GM12878 (cell line): ENCODE data around the gene VRTN. TPM values are rescaled to one million over a fixed set of nuclear protein-coding genes. Genes with fewer than 3 reads are reported as not detected.

ENCODE experiments used
- ATAC-seq: fragments of 200-7000 bp; cut with Tn5 transposase; 3 replicates; pipeline ENCODE4 v1.9.1; 2020; ENCODE audit warnings: mild to moderate bottlenecking, moderate library complexity
- BruUV-seq: library from RNA; stranded (reverse); fragments of 400-500 nt; replicated peaks from 2 replicates; lab custom pipeline; 2021; lab: Mats Ljungman, UMichigan
- CTCF ChIA-PET: fragments of 300-600 bp; sonication (Branson Sonifier 250); formaldehyde crosslinking; extraction: SDS; loops from one replicate; lab custom pipeline; 2021; ENCODE audit warnings: inconsistent platforms; lab: Yijun Ruan, JAX
- POLR2A ChIA-PET: fragments of 350-600 bp; formaldehyde crosslinking; extraction: SDS; loops from one replicate; lab custom pipeline; 2021; ENCODE audit warnings: inconsistent platforms; lab: Charles Lee
- RAD21 ChIA-PET: fragments of 300-600 bp; sonication (Branson Sonifier 250); formaldehyde crosslinking; loops from one replicate; lab custom pipeline; 2023; ENCODE audit warnings: antibody characterized with exemption; ENCODE audit not compliant: unreplicated experiment; lab: Charles Lee
- SMC1A ChIA-PET: fragments of 300-600 bp; sonication (Branson Sonifier 250); formaldehyde crosslinking; loops from one replicate; lab custom pipeline; 2023; ENCODE audit not compliant: unreplicated experiment, uncharacterized antibody; lab: Charles Lee
- DNase-seq: peaks from one replicate; pipeline ENCODE4 v3.0.0-alpha.2; 2011; ENCODE audit warnings: low read depth, low spot score
- FAIRE-seq: peaks from 3 replicates; lab custom pipeline; 2011; peaks lifted over from hg19 to GRCh38; lab: Jason Lieb, UNC
- H2AFZ ChIP-seq: 2 replicates; pipeline ENCODE4 v1.6.0; 2011; ENCODE audit warnings: low read depth, low read length, control low read depth; ENCODE audit not compliant: control insufficient read depth
- H3K27ac ChIP-seq: 2 replicates; pipeline ENCODE4 v1.5.1; 2011; ENCODE audit warnings: control low read depth; ENCODE audit not compliant: control insufficient read depth, insufficient read depth
- H3K27me3 ChIP-seq, 2 experiments: replicated peaks in 1 of 2; 2 replicates each; pipeline versions ENCODE4 v1.6.0 to v1.6.1; 2011; ENCODE audit warnings: low read length in 1 of 2; ENCODE audit not compliant: control insufficient read depth in 2 of 2, insufficient read depth in 2 of 2
- H3K36me3 ChIP-seq, 2 experiments: 2 replicates each; pipeline ENCODE4 v1.5.1; 2011; ENCODE audit warnings: low read length in 1 of 2; ENCODE audit not compliant: control insufficient read depth in 2 of 2, insufficient read depth in 2 of 2
- H3K4me1 ChIP-seq: 2 replicates; pipeline ENCODE4 v1.6.1; 2011; ENCODE audit warnings: mild to moderate bottlenecking, low read length, moderate library complexity, mixed read lengths; ENCODE audit not compliant: control insufficient read depth, insufficient read depth
- H3K4me2 ChIP-seq: 2 replicates; pipeline ENCODE4 v1.6.0; 2011; ENCODE audit warnings: control low read depth; ENCODE audit not compliant: control insufficient read depth, insufficient read depth
- H3K4me3 ChIP-seq: fragments of 200-600 bp; sonication (generic); 2 replicates; pipeline ENCODE4 v1.5.1; 2016
- H3K79me2 ChIP-seq: 2 replicates; pipeline ENCODE4 v1.6.0; 2011; ENCODE audit warnings: low read length; ENCODE audit not compliant: control insufficient read depth, insufficient read depth
- H3K9ac ChIP-seq: 2 replicates; pipeline ENCODE4 v1.8.0; 2011; ENCODE audit warnings: low read length, control low read depth, mixed read lengths; ENCODE audit not compliant: control insufficient read depth, insufficient read depth
- H3K9me3 ChIP-seq: replicated peaks from 3 replicates; pipeline ENCODE4 v1.5.1; 2011; ENCODE audit warnings: mild to moderate bottlenecking, low read length; ENCODE audit not compliant: control insufficient read depth, insufficient read depth
- H4K20me1 ChIP-seq: 2 replicates; pipeline ENCODE4 v1.6.0; 2011; ENCODE audit not compliant: control insufficient read depth, insufficient read depth
- BRCA1 ChIP-seq: IDR thresholded peaks from 2 replicates; pipeline ENCODE4 v1.6.1; 2011; ENCODE audit warnings: low read depth, low read length, improper control_type of control experiment
- CEBPB ChIP-seq, 2 experiments: fragments of 150-350 bp in 1 of 2; IDR thresholded peaks; 2 replicates each; pipeline ENCODE4 v1.6.1; 2012 to 2014; ENCODE audit warnings: low read depth in 2 of 2, low read length in 2 of 2, borderline replicate concordance in 1 of 2, inconsistent platforms in 1 of 2
- EED ChIP-seq: sonication (generic); IDR thresholded peaks from 2 replicates; pipeline ENCODE4 v1.6.1; 2016; ENCODE audit warnings: antibody characterized with exemption, low read depth
- HDAC6 ChIP-seq: fragments of 200-600 bp; sonication (generic); IDR thresholded peaks from one replicate; pipeline ENCODE4 v1.8.0; 2017; ENCODE audit warnings: antibody characterized with exemption; ENCODE audit not compliant: unreplicated experiment
- IKZF1 ChIP-seq: fragments of 450-650 bp; conservative IDR thresholded peaks from 2 replicates; pipeline ENCODE4 v1.6.1; 2017; ENCODE audit warnings: antibody characterized with exemption, mild to moderate bottlenecking
- MXI1 ChIP-seq: fragments of 150-350 bp; IDR thresholded peaks from 2 replicates; pipeline ENCODE4 v1.6.1; 2011; ENCODE audit warnings: low read depth, mild to moderate bottlenecking, inconsistent platforms, low read length, improper control_type of control experiment
- NFYA ChIP-seq: IDR thresholded peaks from 2 replicates; pipeline ENCODE4 v1.6.1; 2011; ENCODE audit warnings: low read depth, mild to moderate bottlenecking, low read length, improper control_type of control experiment, borderline replicate concordance
- NR2C2 ChIP-seq: IDR thresholded peaks from 2 replicates; pipeline ENCODE4 v1.6.1; 2011; ENCODE audit warnings: borderline replicate concordance, low read depth; ENCODE audit not compliant: control insufficient read depth, insufficient read length
- POLR2A ChIP-seq: IDR thresholded peaks from 2 replicates; pipeline ENCODE4 v1.6.1; 2011; ENCODE audit warnings: low read depth, mild to moderate bottlenecking, low read length
- SMAD5 ChIP-seq: IDR thresholded peaks from 2 replicates; pipeline ENCODE4 v1.6.1; 2016; ENCODE audit warnings: antibody characterized with exemption, low read depth
- STAT3 ChIP-seq: IDR thresholded peaks from 2 replicates; pipeline ENCODE4 v1.6.1; 2011; ENCODE audit warnings: low read depth, low read length, improper control_type of control experiment
- ZNF217 ChIP-seq: fragments of 450-650 bp; IDR thresholded peaks from 2 replicates; pipeline ENCODE4 v1.6.1; 2017; ENCODE audit warnings: antibody characterized with exemption, mild to moderate bottlenecking
- WGBS: methylation state at CpG from one replicate; pipeline ENCODE4 v1.1.6; 2016; ENCODE audit warnings: low lambda C conversion rate; ENCODE audit not compliant: insufficient replicate concordance, insufficient coverage; ENCODE audit errors: missing lambda C conversion rate; 5-methylcytosine and 5-hydroxymethylcytosine counted together
- in situ Hi-C: fragments of 300-500 bp; cut with MboI; formaldehyde crosslinking; loops from 9 replicates; pipeline ENCODE4 v1.14.3; 2018; ENCODE audit warnings: mixed read lengths
- intact Hi-C: fragments of 100-400 bp; cut with micrococcal nuclease; formaldehyde crosslinking; loops from one replicate; pipeline ENCODE4 v1.14.2; 2022; ENCODE audit not compliant: unreplicated experiment
- polyA plus RNA-seq, 11 experiments: library from polyadenylated mRNA; depleted of rRNA in 4 of 11; unstranded in 6 of 11; stranded (reverse) in 5 of 11; fragments of >200 nt; fragmentation: Nextera tagmentation in 4 of 11; fragmentation: Illumina TruSeq in 1 of 11; extraction: Ambion mirVana in 4 of 11; extraction: Trizol in 1 of 11; gene quantifications; 1 replicate in 1 of 11; 2 replicates in 10 of 11; pipeline versions ENCODE4 v1.2.1 to v1.2.3, GENCODE V29; 2011 to 2016; ENCODE audit warnings: inconsistent platforms in 2 of 11, missing spikeins in 2 of 11, low read depth in 1 of 11
- total RNA-seq, 4 experiments: library from RNA; depleted of rRNA in 3 of 4; stranded (reverse); fragments of >200 nt in 3 of 4; fragmentation: Illumina TruSeq in 1 of 4; extraction: Trizol in 1 of 4; gene quantifications; 2 replicates each; pipeline versions ENCODE4 v1.2.1 to v1.2.3, GENCODE V29; 2013 to 2021
- TF ChIP-seq, protein P1 (sequence below): fragments of 450-650 bp; IDR thresholded peaks from 2 replicates; pipeline ENCODE4 v1.6.1; 2017; ENCODE audit warnings: borderline replicate concordance
- TF ChIP-seq, protein P2 (sequence below): fragments of 450-650 bp; IDR thresholded peaks from 2 replicates; pipeline ENCODE4 v1.6.1; 2018; ENCODE audit warnings: mild to moderate bottlenecking, low read depth, moderate library complexity; ENCODE audit not compliant: partially characterized antibody
- TF ChIP-seq, protein P3 (sequence below): fragments of 450-650 bp; IDR thresholded peaks from 2 replicates; pipeline ENCODE4 v1.6.1; 2017; ENCODE audit warnings: antibody characterized with exemption, mild to moderate bottlenecking, moderate library complexity
- TF ChIP-seq, protein P4 (sequence below): IDR thresholded peaks from 2 replicates; pipeline ENCODE4 v1.6.1; 2011; ENCODE audit warnings: low read depth, low read length, improper control_type of control experiment, borderline replicate concordance

Gene VRTN
- total and polyA plus RNA-seq, 10 of the 15 experiments (the other 5 are each of a cell fraction or from before 2014, with no cell fraction given), result 0.31 TPM; not detected in 9

DNA sequence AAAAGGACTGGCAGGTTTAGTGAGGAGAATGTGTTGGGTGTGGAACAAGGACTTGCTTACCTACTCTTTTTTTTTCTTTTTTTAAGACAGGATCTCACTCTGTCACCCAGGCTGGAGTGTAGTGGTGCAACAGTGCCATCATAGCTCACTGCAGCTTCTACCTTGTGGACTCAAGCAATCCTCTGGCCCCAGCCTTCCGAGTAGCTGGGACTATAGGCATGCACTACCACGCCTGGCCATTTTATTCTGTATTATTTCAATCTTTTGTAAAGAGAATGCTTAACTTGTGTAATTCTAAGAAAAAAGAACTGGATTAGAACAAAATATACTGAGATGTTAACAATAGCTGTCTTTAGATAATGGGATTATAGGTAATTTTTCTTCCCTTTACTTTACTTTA lies 1.9 kb upstream of the VRTN start:
- TF ChIP-seq SMAD5 (no peak), CEBPB (IDR thresholded peaks at IDR 0.05; ENCODE audit: borderline replicate concordance in 1 of 2, low read depth in 2 of 2, low read length in 2 of 2) (no peak), ZNF217 (no peak), IKZF1 (no peak), POLR2A (no peak), BRCA1 (no peak), MXI1 (no peak), STAT3 (no peak), NR2C2 (no peak), NFYA (no peak), EED (no peak), HDAC6 (no peak)
- TF ChIP-seq, protein P1, sequence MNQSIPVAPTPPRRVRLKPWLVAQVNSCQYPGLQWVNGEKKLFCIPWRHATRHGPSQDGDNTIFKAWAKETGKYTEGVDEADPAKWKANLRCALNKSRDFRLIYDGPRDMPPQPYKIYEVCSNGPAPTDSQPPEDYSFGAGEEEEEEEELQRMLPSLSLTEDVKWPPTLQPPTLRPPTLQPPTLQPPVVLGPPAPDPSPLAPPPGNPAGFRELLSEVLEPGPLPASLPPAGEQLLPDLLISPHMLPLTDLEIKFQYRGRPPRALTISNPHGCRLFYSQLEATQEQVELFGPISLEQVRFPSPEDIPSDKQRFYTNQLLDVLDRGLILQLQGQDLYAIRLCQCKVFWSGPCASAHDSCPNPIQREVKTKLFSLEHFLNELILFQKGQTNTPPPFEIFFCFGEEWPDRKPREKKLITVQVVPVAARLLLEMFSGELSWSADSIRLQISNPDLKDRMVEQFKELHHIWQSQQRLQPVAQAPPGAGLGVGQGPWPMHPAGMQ, result no peak
- TF ChIP-seq, protein P2, sequence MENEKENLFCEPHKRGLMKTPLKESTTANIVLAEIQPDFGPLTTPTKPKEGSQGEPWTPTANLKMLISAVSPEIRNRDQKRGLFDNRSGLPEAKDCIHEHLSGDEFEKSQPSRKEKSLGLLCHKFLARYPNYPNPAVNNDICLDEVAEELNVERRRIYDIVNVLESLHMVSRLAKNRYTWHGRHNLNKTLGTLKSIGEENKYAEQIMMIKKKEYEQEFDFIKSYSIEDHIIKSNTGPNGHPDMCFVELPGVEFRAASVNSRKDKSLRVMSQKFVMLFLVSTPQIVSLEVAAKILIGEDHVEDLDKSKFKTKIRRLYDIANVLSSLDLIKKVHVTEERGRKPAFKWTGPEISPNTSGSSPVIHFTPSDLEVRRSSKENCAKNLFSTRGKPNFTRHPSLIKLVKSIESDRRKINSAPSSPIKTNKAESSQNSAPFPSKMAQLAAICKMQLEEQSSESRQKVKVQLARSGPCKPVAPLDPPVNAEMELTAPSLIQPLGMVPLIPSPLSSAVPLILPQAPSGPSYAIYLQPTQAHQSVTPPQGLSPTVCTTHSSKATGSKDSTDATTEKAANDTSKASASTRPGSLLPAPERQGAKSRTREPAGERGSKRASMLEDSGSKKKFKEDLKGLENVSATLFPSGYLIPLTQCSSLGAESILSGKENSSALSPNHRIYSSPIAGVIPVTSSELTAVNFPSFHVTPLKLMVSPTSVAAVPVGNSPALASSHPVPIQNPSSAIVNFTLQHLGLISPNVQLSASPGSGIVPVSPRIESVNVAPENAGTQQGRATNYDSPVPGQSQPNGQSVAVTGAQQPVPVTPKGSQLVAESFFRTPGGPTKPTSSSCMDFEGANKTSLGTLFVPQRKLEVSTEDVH, result no peak
- TF ChIP-seq, protein P3, sequence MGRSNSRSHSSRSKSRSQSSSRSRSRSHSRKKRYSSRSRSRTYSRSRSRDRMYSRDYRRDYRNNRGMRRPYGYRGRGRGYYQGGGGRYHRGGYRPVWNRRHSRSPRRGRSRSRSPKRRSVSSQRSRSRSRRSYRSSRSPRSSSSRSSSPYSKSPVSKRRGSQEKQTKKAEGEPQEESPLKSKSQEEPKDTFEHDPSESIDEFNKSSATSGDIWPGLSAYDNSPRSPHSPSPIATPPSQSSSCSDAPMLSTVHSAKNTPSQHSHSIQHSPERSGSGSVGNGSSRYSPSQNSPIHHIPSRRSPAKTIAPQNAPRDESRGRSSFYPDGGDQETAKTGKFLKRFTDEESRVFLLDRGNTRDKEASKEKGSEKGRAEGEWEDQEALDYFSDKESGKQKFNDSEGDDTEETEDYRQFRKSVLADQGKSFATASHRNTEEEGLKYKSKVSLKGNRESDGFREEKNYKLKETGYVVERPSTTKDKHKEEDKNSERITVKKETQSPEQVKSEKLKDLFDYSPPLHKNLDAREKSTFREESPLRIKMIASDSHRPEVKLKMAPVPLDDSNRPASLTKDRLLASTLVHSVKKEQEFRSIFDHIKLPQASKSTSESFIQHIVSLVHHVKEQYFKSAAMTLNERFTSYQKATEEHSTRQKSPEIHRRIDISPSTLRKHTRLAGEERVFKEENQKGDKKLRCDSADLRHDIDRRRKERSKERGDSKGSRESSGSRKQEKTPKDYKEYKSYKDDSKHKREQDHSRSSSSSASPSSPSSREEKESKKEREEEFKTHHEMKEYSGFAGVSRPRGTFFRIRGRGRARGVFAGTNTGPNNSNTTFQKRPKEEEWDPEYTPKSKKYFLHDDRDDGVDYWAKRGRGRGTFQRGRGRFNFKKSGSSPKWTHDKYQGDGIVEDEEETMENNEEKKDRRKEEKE, result no peak
- TF ChIP-seq, protein P4, sequence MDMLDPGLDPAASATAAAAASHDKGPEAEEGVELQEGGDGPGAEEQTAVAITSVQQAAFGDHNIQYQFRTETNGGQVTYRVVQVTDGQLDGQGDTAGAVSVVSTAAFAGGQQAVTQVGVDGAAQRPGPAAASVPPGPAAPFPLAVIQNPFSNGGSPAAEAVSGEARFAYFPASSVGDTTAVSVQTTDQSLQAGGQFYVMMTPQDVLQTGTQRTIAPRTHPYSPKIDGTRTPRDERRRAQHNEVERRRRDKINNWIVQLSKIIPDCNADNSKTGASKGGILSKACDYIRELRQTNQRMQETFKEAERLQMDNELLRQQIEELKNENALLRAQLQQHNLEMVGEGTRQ, result no peak
- H4K20me1 ChIP-seq, result no peaks in the 10 kb centered on the region
- FAIRE-seq, result no peak
- CTCF ChIA-PET, result interaction anchor here (0.7 kb wide), 1 partner anchor 456 kb away, joined by 4 read pairs; no protein-coding TSS in a partner anchor
- H3K27me3 ChIP-seq, result peaks cover 0 to 1% of the 10 kb centered on the region in 2 experiments; a peak in 1 of 4 replicates
- BruUV-seq, result no TSS peak
- no peak overlapping the region for H2AFZ ChIP-seq
- H3K79me2 ChIP-seq, result no peaks in the 10 kb centered on the region
- no peaks in the 10 kb centered on the region for H3K9me3 ChIP-seq
- SMC1A ChIA-PET, result interaction anchor here (1.2 kb wide), 1 partner anchor 17 kb away, joined by 3 read pairs; no protein-coding TSS in a partner anchor
- 17% methylated on average over 2 of the region's 2 CpGs for WGBS
- H3K9ac ChIP-seq, result no peak overlapping the region
- no peak overlapping the region for H3K27ac ChIP-seq
- H3K4me1 ChIP-seq, result no peaks in the 10 kb centered on the region
- no peak overlapping the region for H3K4me3 ChIP-seq
- intact Hi-C loops, result no loop called here
- H3K36me3 ChIP-seq, result no peaks in the 10 kb centered on the region
- in situ Hi-C loops, result no loop called here
- POLR2A ChIA-PET, result no interaction called here
- H3K4me2 ChIP-seq, result no peak overlapping the region
- DNase-seq, result no peak
- no peak for ATAC-seq
- RAD21 ChIA-PET, result no interaction called here
